H9 (cell line): Measurements from ENCODE around the gene RASGRF2. TPM values are rescaled to one million over a fixed set of nuclear protein-coding genes. Genes with fewer than 3 reads are reported as not detected.
A peak's percentile ranks its signal among the peaks of the same experiment; 100 is the strongest.

Experiments used
- DNase-seq: peaks from one replicate; pipeline ENCODE4 v3.0.0-alpha.2; 2017
- H2AFZ ChIP-seq: one replicate; pipeline ENCODE4 v1.6.1; 2013; ENCODE audit warnings: mild to moderate bottlenecking, low read length, control low read depth, moderate library complexity
- H2AK5ac ChIP-seq: 2 replicates; pipeline ENCODE4 v1.6.1; 2013; ENCODE audit warnings: low read length, control low read depth, mixed read lengths; ENCODE audit not compliant: insufficient read length
- H2BK120ac ChIP-seq: one replicate; pipeline ENCODE4 v1.6.1; 2013; ENCODE audit warnings: low read depth, mild to moderate bottlenecking, low read length, control low read depth, inconsistent platforms; ENCODE audit not compliant: poor library complexity, severe bottlenecking
- H2BK12ac ChIP-seq: 2 replicates; pipeline ENCODE4 v1.6.1; 2013; ENCODE audit warnings: low read length, control low read depth, mixed read lengths, low read depth; ENCODE audit not compliant: insufficient read length
- H2BK15ac ChIP-seq: 2 replicates; pipeline ENCODE4 v1.6.1; 2013; ENCODE audit warnings: low read depth, low read length, control low read depth
- H2BK20ac ChIP-seq: one replicate; pipeline ENCODE4 v1.6.1; 2013; ENCODE audit warnings: low read depth, mild to moderate bottlenecking, low read length, control low read depth, inconsistent platforms; ENCODE audit not compliant: poor library complexity, severe bottlenecking
- H2BK5ac ChIP-seq: 2 replicates; pipeline ENCODE4 v1.6.1; 2013; ENCODE audit warnings: low read length, control low read depth, mixed read lengths; ENCODE audit not compliant: insufficient read length
- H3K14ac ChIP-seq: 2 replicates; pipeline ENCODE4 v1.6.1; 2013; ENCODE audit warnings: low read length, control low read depth; ENCODE audit not compliant: insufficient read depth
- H3K18ac ChIP-seq: 2 replicates; pipeline ENCODE4 v1.6.1; 2013; ENCODE audit warnings: low read depth, mild to moderate bottlenecking, mixed read lengths, low read length, control low read depth; ENCODE audit not compliant: insufficient read length
- H3K23ac ChIP-seq: 2 replicates; pipeline ENCODE4 v1.6.1; 2013; ENCODE audit warnings: low read length, control low read depth, mixed read lengths, low read depth; ENCODE audit not compliant: insufficient read length
- H3K23me2 ChIP-seq: 2 replicates; pipeline ENCODE4 v1.6.1; 2013; ENCODE audit warnings: low read depth, mild to moderate bottlenecking, mixed read lengths, low read length, control low read depth; ENCODE audit not compliant: insufficient read length, poor library complexity, severe bottlenecking
- H3K27ac ChIP-seq: 2 replicates; pipeline ENCODE4 v1.5.1; 2013; ENCODE audit warnings: low read length, control low read depth, mixed read lengths, low read depth; ENCODE audit not compliant: insufficient read length
- H3K27me3 ChIP-seq: 2 replicates; pipeline ENCODE4 v1.6.1; 2013; ENCODE audit warnings: low read length, control low read depth, inconsistent platforms; ENCODE audit not compliant: insufficient read depth
- H3K4ac ChIP-seq: 2 replicates; pipeline ENCODE4 v1.6.1; 2013; ENCODE audit warnings: low read depth, mild to moderate bottlenecking, control low read depth, inconsistent platforms, low read length, moderate library complexity
- H3K4me1 ChIP-seq: 2 replicates; pipeline ENCODE4 v1.6.1; 2013; ENCODE audit warnings: low read length, control low read depth, inconsistent platforms; ENCODE audit not compliant: insufficient read depth
- H3K4me2 ChIP-seq: 2 replicates; pipeline ENCODE4 v1.6.1; 2013; ENCODE audit warnings: low read length, control low read depth, mixed read lengths; ENCODE audit not compliant: insufficient read length, insufficient read depth
- H3K56ac ChIP-seq: 2 replicates; pipeline ENCODE4 v1.6.1; 2013; ENCODE audit warnings: low read depth, mild to moderate bottlenecking, mixed read lengths, low read length, control low read depth; ENCODE audit not compliant: insufficient read length
- H3K79me1 ChIP-seq: 2 replicates; pipeline ENCODE4 v1.6.1; 2013; ENCODE audit warnings: low read depth, mild to moderate bottlenecking, moderate library complexity, low read length, control low read depth, inconsistent platforms; ENCODE audit not compliant: insufficient read depth, poor library complexity, severe bottlenecking
- H3K79me2 ChIP-seq: 2 replicates; pipeline ENCODE4 v1.6.1; 2013; ENCODE audit warnings: low read length, control low read depth, inconsistent platforms; ENCODE audit not compliant: insufficient read depth
- H3K9ac ChIP-seq: 2 replicates; pipeline ENCODE4 v1.6.1; 2013; ENCODE audit warnings: low read length, control low read depth, mixed read lengths; ENCODE audit not compliant: insufficient read length; ENCODE audit errors: extremely low read depth
- H3K9me3 ChIP-seq: one replicate; pipeline ENCODE4 v1.6.1; 2013; ENCODE audit warnings: low read depth, low read length, inconsistent platforms; ENCODE audit not compliant: control insufficient read depth
- H3T11ph ChIP-seq: one replicate; pipeline ENCODE4 v1.6.1; 2013; ENCODE audit warnings: mild to moderate bottlenecking, low read length, control low read depth, inconsistent platforms
- H4K20me1 ChIP-seq: one replicate; pipeline ENCODE4 v1.6.1; 2013; ENCODE audit not compliant: control insufficient read depth, insufficient read length, insufficient read depth
- H4K5ac ChIP-seq: 2 replicates; pipeline ENCODE4 v1.6.1; 2013; ENCODE audit warnings: low read depth, mild to moderate bottlenecking, mixed read lengths, low read length, control low read depth; ENCODE audit not compliant: insufficient read length
- H4K8ac ChIP-seq: replicated peaks from 2 replicates; pipeline ENCODE4 v1.6.1; 2013; ENCODE audit warnings: low read length, control low read depth, mixed read lengths, low read depth; ENCODE audit not compliant: insufficient read length
- H4K91ac ChIP-seq: 2 replicates; pipeline ENCODE4 v1.6.1; 2013; ENCODE audit warnings: low read depth, mild to moderate bottlenecking, moderate library complexity, mixed read lengths, low read length, control low read depth; ENCODE audit not compliant: insufficient read length
- H3K27ac Mint-ChIP-seq, 3 experiments: 2 replicates in 2 of 3; 3 replicates in 1 of 3; pipeline ENCODE4 v1.8.0; 2020 to 2021; ENCODE audit warnings: mixed read lengths in 3 of 3, mild to moderate bottlenecking in 1 of 3, moderate library complexity in 1 of 3
- H3K27me3 Mint-ChIP-seq: 2 replicates; pipeline ENCODE4 v1.8.0; 2021; ENCODE audit warnings: low read depth, mild to moderate bottlenecking, moderate library complexity, mixed read lengths
- H3K36me3 Mint-ChIP-seq, 3 experiments: 2 replicates in 2 of 3; 3 replicates in 1 of 3; pipeline ENCODE4 v1.8.0; 2020 to 2021; ENCODE audit warnings: low read depth in 3 of 3, mixed read lengths in 3 of 3; ENCODE audit not compliant: insufficient read depth in 1 of 3
- H3K4me1 Mint-ChIP-seq, 2 experiments: 2 replicates each; pipeline ENCODE4 v1.8.0; 2020; ENCODE audit warnings: mixed read lengths in 2 of 2
- H3K4me3 Mint-ChIP-seq, 2 experiments: 2 replicates in 1 of 2; 3 replicates in 1 of 2; pipeline ENCODE4 v1.8.0; 2020 to 2021; ENCODE audit warnings: mild to moderate bottlenecking in 2 of 2, mixed read lengths in 2 of 2, moderate library complexity in 1 of 2
- H3K9me3 Mint-ChIP-seq, 2 experiments: 2 replicates in 1 of 2; 3 replicates in 1 of 2; pipeline ENCODE4 v1.8.0; 2020; ENCODE audit warnings: mild to moderate bottlenecking in 2 of 2, mixed read lengths in 2 of 2, moderate library complexity in 1 of 2
- CTCF ChIP-seq: fragments of 200-600 bp; sonication (generic); conservative IDR thresholded peaks from 3 replicates; pipeline ENCODE4 v1.8.0; 2021; ENCODE audit warnings: antibody characterized with exemption, mild to moderate bottlenecking
- WGBS: extraction: QIAGEN DNeasy Blood & Tissue Kit; methylation state at CpG from one replicate; pipeline ENCODE4 v1.1.7; 2013; ENCODE audit warnings: missing lambda C conversion rate, low lambda C conversion rate, mixed read lengths; ENCODE audit not compliant: insufficient read length; ENCODE audit errors: extremely low coverage; 5-methylcytosine and 5-hydroxymethylcytosine counted together
- total RNA-seq: library from RNA; stranded (reverse); gene quantifications from 2 replicates; pipeline ENCODE4 v1.2.1, GENCODE V29; 2021

The RASGRF2 gene
- total RNA-seq, 1 experiment from 2014 or later: 13.5 TPM

GRCh38 chr5:81194633-81195334 is 234.6 kb downstream of the RASGRF2 start:
- WGBS: no CpG with 5 or more reads among the region's 31 CpGs
- H3K4me3 Mint-ChIP-seq: peak overlapping the region; percentile 1 to 38

More at GRCh38 chr5:81194633-81195334, 234.6 kb downstream of the RASGRF2 start:
- Mint-ChIP-seq H3K27me3 (peaks cover 3% of the 10 kb centered on the region), H3K9me3 (no peaks in the 10 kb centered on the region; a peak in 1 of 5 replicates), H3K36me3 (no peaks in the 10 kb centered on the region), H3K4me1 (peaks cover 21 to 25% of the 10 kb centered on the region in 2 experiments), H3K27ac (peak overlapping the region; percentile 25 to 92 (median 33); a peak in 4 of 7 replicates)
- no peak overlapping the region for H4K8ac ChIP-seq
- H3K4me2 ChIP-seq: peak overlapping the region; percentile 15
- H2AK5ac ChIP-seq: no peak overlapping the region
- no peak overlapping the region for H3K27ac ChIP-seq
- no peak overlapping the region for H2BK12ac ChIP-seq
- no peaks in the 10 kb centered on the region for H3K23me2 ChIP-seq
- H2AFZ ChIP-seq: peak overlapping the region; percentile 9
- H3K23ac ChIP-seq: no peak overlapping the region
- no peak overlapping the region for H2BK15ac ChIP-seq
- H3K9me3 ChIP-seq: no peaks in the 10 kb centered on the region
- H3T11ph ChIP-seq: no peak overlapping the region
- peak; percentile 86 for DNase-seq
- H3K27me3 ChIP-seq: no peaks in the 10 kb centered on the region
- no peak overlapping the region for H3K56ac ChIP-seq
- H3K9ac ChIP-seq: no peak overlapping the region
- no peak overlapping the region for H2BK120ac ChIP-seq
- H3K79me2 ChIP-seq: no peaks in the 10 kb centered on the region
- H3K4me1 ChIP-seq: no peaks in the 10 kb centered on the region
- TF ChIP-seq CTCF: peak; percentile 98
- H2BK5ac ChIP-seq: no peak overlapping the region
- no peak overlapping the region for H4K5ac ChIP-seq
- no peaks in the 10 kb centered on the region for H3K79me1 ChIP-seq
- H2BK20ac ChIP-seq: no peak overlapping the region
- no peaks in the 10 kb centered on the region for H4K20me1 ChIP-seq
- H4K91ac ChIP-seq: no peak overlapping the region
- no peak overlapping the region for H3K14ac ChIP-seq
- no peak overlapping the region for H3K4ac ChIP-seq
- H3K18ac ChIP-seq: no peak overlapping the region
